IMR-90 (cell line): ENCODE results near the gene TAF4. TPM values are rescaled to one million over a fixed set of nuclear protein-coding genes. Genes with fewer than 3 reads are reported as not detected.

Source experiments
- ATAC-seq: fragments of 200-7000 bp; cut with Tn5 transposase; 2 replicates; pipeline ENCODE4 v1.9.1; 2020; ENCODE audit warnings: low read depth, mild to moderate bottlenecking, moderate library complexity
- BruUV-seq: library from RNA; stranded (reverse); fragments of 400-500 nt; replicated peaks from 2 replicates; lab custom pipeline; 2021; lab: Mats Ljungman, UMichigan
- CTCF ChIA-PET: fragments of 300-600 bp; formaldehyde crosslinking; extraction: SDS; loops from one replicate; lab custom pipeline; 2021; ENCODE audit warnings: antibody characterized with exemption; lab: Yijun Ruan, JAX
- POLR2A ChIA-PET: fragments of 300-600 bp; sonication (Branson Sonifier 250); formaldehyde crosslinking; loops from one replicate; lab custom pipeline; 2022; ENCODE audit warnings: antibody characterized with exemption; ENCODE audit not compliant: unreplicated experiment; lab: Charles Lee
- DNase-seq: peaks from one replicate; pipeline ENCODE4 v3.0.0; 2013
- H2AFZ ChIP-seq: replicated peaks from 2 replicates; pipeline ENCODE3; 2013; ENCODE audit warnings: low read length, mild to moderate bottlenecking; ENCODE audit not compliant: poor library complexity
- H2AK5ac ChIP-seq: 2 replicates; pipeline ENCODE4 v1.6.1; 2013; ENCODE audit warnings: low read depth, low read length, inconsistent platforms
- H2AK9ac ChIP-seq: replicated peaks from 2 replicates; pipeline ENCODE3; 2013; ENCODE audit warnings: mild to moderate bottlenecking, low read depth, low read length, moderate library complexity; ENCODE audit not compliant: poor library complexity
- H2BK120ac ChIP-seq: 2 replicates; pipeline ENCODE4 v1.6.1; 2013; ENCODE audit warnings: low read depth, low read length, inconsistent platforms
- H2BK15ac ChIP-seq: 3 replicates; pipeline ENCODE4 v1.6.1; 2013; ENCODE audit warnings: low read depth, low read length, inconsistent platforms
- H2BK20ac ChIP-seq: 2 replicates; pipeline ENCODE4 v1.6.1; 2013; ENCODE audit warnings: low read depth, mild to moderate bottlenecking, inconsistent platforms, low read length, moderate library complexity
- H2BK5ac ChIP-seq: 2 replicates; pipeline ENCODE4 v1.6.1; 2013; ENCODE audit warnings: mild to moderate bottlenecking, low read depth, low read length, inconsistent platforms; ENCODE audit not compliant: poor library complexity, severe bottlenecking
- H3K14ac ChIP-seq: replicated peaks from 2 replicates; pipeline ENCODE4 v1.6.1; 2013; ENCODE audit warnings: low read depth, low read length, inconsistent platforms
- H3K18ac ChIP-seq: 2 replicates; pipeline ENCODE4 v1.6.1; 2013; ENCODE audit warnings: low read depth, low read length, control low read depth
- H3K23ac ChIP-seq: 2 replicates; pipeline ENCODE4 v1.6.1; 2013; ENCODE audit warnings: low read depth, low read length, inconsistent platforms
- H3K27ac ChIP-seq: 2 replicates; pipeline ENCODE4 v1.5.1; 2013; ENCODE audit warnings: mild to moderate bottlenecking, control low read depth, low read length; ENCODE audit not compliant: insufficient read depth
- H3K27me3 ChIP-seq: 2 replicates; pipeline ENCODE4 v1.6.1; 2013; ENCODE audit warnings: low read length; ENCODE audit not compliant: control insufficient read depth, insufficient read depth
- H3K36me3 ChIP-seq: 2 replicates; pipeline ENCODE4 v1.6.1; 2013; ENCODE audit warnings: low read length, mixed read lengths; ENCODE audit not compliant: control insufficient read depth, insufficient read depth
- H3K4ac ChIP-seq: 2 replicates; pipeline ENCODE4 v1.6.1; 2013; ENCODE audit warnings: low read depth, low read length, inconsistent platforms
- H3K4me1 ChIP-seq: 2 replicates; pipeline ENCODE4 v1.6.1; 2013; ENCODE audit warnings: low read length, mixed read lengths; ENCODE audit not compliant: control insufficient read depth, insufficient read depth
- H3K4me2 ChIP-seq: 2 replicates; pipeline ENCODE4 v1.6.1; 2013; ENCODE audit warnings: low read depth, mild to moderate bottlenecking, control low read depth, low read length, moderate library complexity
- H3K4me3 ChIP-seq: 2 replicates; pipeline ENCODE4 v1.5.1; 2013; ENCODE audit warnings: low read depth, mild to moderate bottlenecking, control low read depth, low read length, moderate library complexity; ENCODE audit not compliant: insufficient read depth
- H3K56ac ChIP-seq: 2 replicates; pipeline ENCODE4 v1.6.1; 2013; ENCODE audit warnings: low read length, inconsistent platforms; ENCODE audit not compliant: insufficient read depth; ENCODE audit errors: extremely low read depth
- H3K79me1 ChIP-seq, 2 experiments: 2 replicates each; pipeline ENCODE4 v1.6.1; 2013; ENCODE audit warnings: low read length in 2 of 2, inconsistent platforms in 1 of 2, low read depth in 1 of 2
- H3K9ac ChIP-seq: 2 replicates; pipeline ENCODE4 v1.6.1; 2013; ENCODE audit warnings: low read depth, low read length, control low read depth
- H3K9me1 ChIP-seq: 2 replicates; pipeline ENCODE4 v1.6.1; 2013; ENCODE audit warnings: low read length, inconsistent platforms; ENCODE audit not compliant: insufficient read depth
- H3K9me3 ChIP-seq: 2 replicates; pipeline ENCODE4 v1.6.1; 2013; ENCODE audit warnings: low read length; ENCODE audit not compliant: control insufficient read depth, insufficient read depth
- H4K20me1 ChIP-seq: 2 replicates; pipeline ENCODE4 v1.6.1; 2013; ENCODE audit warnings: low read length, inconsistent platforms; ENCODE audit not compliant: insufficient read depth
- H4K5ac ChIP-seq: 2 replicates; pipeline ENCODE4 v1.6.1; 2013; ENCODE audit warnings: mild to moderate bottlenecking, low read depth, low read length, control low read depth
- H4K8ac ChIP-seq, 2 experiments: 2 replicates each; pipeline ENCODE4 v1.6.1; 2013; ENCODE audit warnings: low read depth in 2 of 2, low read length in 2 of 2, control low read depth in 1 of 2, inconsistent platforms in 1 of 2
- H4K91ac ChIP-seq: 2 replicates; pipeline ENCODE4 v1.6.1; 2013; ENCODE audit warnings: low read depth, low read length, inconsistent platforms; ENCODE audit not compliant: insufficient read depth
- CEBPB ChIP-seq: IDR thresholded peaks from 2 replicates; pipeline ENCODE4 v1.6.1; 2012; ENCODE audit warnings: low read depth, low read length, improper control_type of control experiment
- FOS ChIP-seq: fragments of 150-350 bp; IDR thresholded peaks from 2 replicates; pipeline ENCODE4 v1.6.1; 2016; ENCODE audit warnings: low read depth, low read length
- MAFK ChIP-seq: IDR thresholded peaks from 2 replicates; pipeline ENCODE4 v1.6.1; 2012; ENCODE audit warnings: low read depth, low read length, improper control_type of control experiment
- NFE2L2 ChIP-seq: fragments of 150-350 bp; IDR thresholded peaks from 2 replicates; pipeline ENCODE4 v1.6.1; 2016; ENCODE audit warnings: low read depth, mild to moderate bottlenecking, low read length
- RAD21 ChIP-seq: IDR thresholded peaks from 2 replicates; pipeline ENCODE4 v1.6.1; 2012; ENCODE audit warnings: low read length, improper control_type of control experiment
- RFX5 ChIP-seq: IDR thresholded peaks from 2 replicates; pipeline ENCODE4 v1.8.0; 2012; ENCODE audit warnings: low read depth, mild to moderate bottlenecking, low read length, moderate library complexity
- USF2 ChIP-seq: fragments of 150-350 bp; IDR thresholded peaks from 2 replicates; pipeline ENCODE4 v1.6.1; 2017; ENCODE audit warnings: mild to moderate bottlenecking, antibody characterized with exemption, low read length, low read depth
- WGBS, 2 experiments: methylation state at CpG; one replicate each; pipeline versions ENCODE4 v1.1.5 to v1.1.7; 2013; ENCODE audit warnings: missing lambda C conversion rate in 2 of 2; ENCODE audit not compliant: insufficient read length in 1 of 2; ENCODE audit errors: extremely low coverage in 2 of 2; 5-methylcytosine and 5-hydroxymethylcytosine counted together
- dilution Hi-C: fragments of 300-500 bp; cut with HindIII; formaldehyde crosslinking; loops from one replicate; pipeline ENCODE4 v1.14.3; 2018; ENCODE audit warnings: low sequenced_read_pairs; ENCODE audit not compliant: unreplicated experiment
- in situ Hi-C: fragments of 300-500 bp; cut with MboI; formaldehyde crosslinking; loops from 3 replicates; pipeline ENCODE4 v1.14.3; 2019; ENCODE audit warnings: low sequenced_read_pairs, inconsistent platforms, mixed read lengths
- intact Hi-C: fragments of 100-400 bp; cut with micrococcal nuclease; formaldehyde crosslinking; loops from 2 replicates; pipeline ENCODE4 v1.10.0; 2022
- polyA plus RNA-seq, 3 experiments: library from polyadenylated mRNA; depleted of rRNA; stranded (reverse); fragments of >200 nt; gene quantifications; 2 replicates each; pipeline ENCODE4 v1.2.3, GENCODE V29; 2012; ENCODE audit warnings: low replicate concordance in 1 of 3
- total RNA-seq: library from RNA; depleted of rRNA; stranded (reverse); fragments of >200 nt; gene quantifications from 2 replicates; pipeline ENCODE4 v1.2.3, GENCODE V29; 2012

Gene TAF4
- total and polyA plus RNA-seq, 2 of the 4 experiments (the other 2 are of a cell fraction): 1.4 to 5.1 TPM

GRCh38 chr20:61925555-61926252 lies 140.0 kb downstream of the TAF4 start:
- Histone ChIP-seq H3K9me3 (no peaks in the 10 kb centered on the region; the same call in 1 of the 2 replicates), H3K27me3 (no peaks in the 10 kb centered on the region), H3K79me1 (no peaks in the 10 kb centered on the region), H3K4me1 (no peaks in the 10 kb centered on the region), H3K9me1 (no peaks in the 10 kb centered on the region), H2AK9ac (no peak overlapping the region), H2AFZ (no peak overlapping the region), H3K27ac (no peak overlapping the region), H3K9ac (no peak overlapping the region), H3K14ac (no peak overlapping the region), H3K56ac (no peak overlapping the region), H3K23ac (no peak overlapping the region), H2BK120ac (no peak overlapping the region), H3K4me3 (no peak overlapping the region), H2BK5ac (no peak overlapping the region), H2BK15ac (no peak overlapping the region), H3K4ac (no peak overlapping the region), H3K18ac (no peak overlapping the region), H4K8ac (no peak overlapping the region), H3K36me3 (no peaks in the 10 kb centered on the region), H4K5ac (no peak overlapping the region), H2AK5ac (no peak overlapping the region), H3K4me2 (no peak overlapping the region), H4K20me1 (no peaks in the 10 kb centered on the region), H2BK20ac (no peak overlapping the region), H4K91ac (no peak overlapping the region)
- TF ChIP-seq CEBPB (no peak), FOS (0 out of 2 replicates have a peak, but pooled peaks have one; percentile 14), USF2 (no peak), MAFK (0 out of 2 replicates have a peak, but pooled peaks have one; percentile 13), NFE2L2 (peak; percentile 66; the same call in 1 of the 2 replicates), RFX5 (no peak), RAD21 (no peak)
- ChIA-PET POLR2A (interaction anchor here (0.7 kb wide), 1 partner anchor 11 kb away, joined by 3 read pairs; no protein-coding TSS in a partner anchor), CTCF (no interaction called here)
- ATAC-seq: peak; percentile 68
- peak; percentile 65 for DNase-seq
- in situ Hi-C loops: no loop called here
- intact Hi-C loops: no loop called here
- WGBS, 2 experiments: 63% methylated on average over 15 of the region's 21 CpGs; no CpG with 5 or more reads in 1 of the 2 experiments
- no TSS peak for BruUV-seq
- dilution Hi-C loops: no loop called here
